Measurements from ENCODE around the gene SLC16A13.

SLC16A13 gene

DNA sequence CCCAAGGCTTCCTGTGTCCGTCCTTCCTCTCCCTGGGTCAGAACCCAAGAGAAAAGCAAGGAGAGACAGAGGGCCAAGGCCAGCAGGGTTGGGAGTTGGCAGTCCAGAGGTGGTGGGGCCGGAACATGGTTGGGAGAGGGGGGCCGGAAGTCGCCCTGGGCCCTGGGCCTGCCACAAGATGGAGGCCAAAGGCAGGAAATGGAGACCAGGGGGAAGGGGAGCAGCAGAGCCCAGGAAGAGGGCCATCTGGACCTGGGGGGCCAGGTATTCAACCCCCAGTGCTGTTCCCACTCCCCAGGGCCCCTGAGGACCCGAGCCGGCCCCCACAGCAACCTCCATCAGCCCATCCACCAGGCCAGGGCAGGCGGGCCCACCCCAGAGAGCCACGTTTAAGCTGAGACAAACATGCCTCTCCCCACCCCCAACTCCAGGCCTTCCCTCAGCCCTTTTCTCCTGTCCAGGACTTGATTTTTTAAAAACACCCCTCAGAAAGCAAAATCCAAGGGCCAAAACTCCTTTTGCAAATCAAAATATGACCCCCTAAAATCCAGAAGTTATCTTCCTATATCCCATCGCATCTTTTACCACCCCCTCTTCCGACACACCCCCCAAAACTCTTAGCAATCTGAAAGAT, 17.4 kb upstream of the SLC16A13 start:
- no peak overlapping the region for H3K4me2 ChIP-seq (ENCODE audit: low read length)
- H3K79me2 ChIP-seq (ENCODE audit: low read length) = peaks cover 18% of the 10 kb centered on the region
- H3K4me1 ChIP-seq (ENCODE audit: low read length) = peaks cover 25% of the 10 kb centered on the region
- H2AFZ ChIP-seq (ENCODE audit: low read depth, low read length) = no peak overlapping the region
- H3K9me3 ChIP-seq (ENCODE audit: insufficient read depth, low read length) = no peaks in the 10 kb centered on the region
- TF ChIP-seq, protein P1, sequence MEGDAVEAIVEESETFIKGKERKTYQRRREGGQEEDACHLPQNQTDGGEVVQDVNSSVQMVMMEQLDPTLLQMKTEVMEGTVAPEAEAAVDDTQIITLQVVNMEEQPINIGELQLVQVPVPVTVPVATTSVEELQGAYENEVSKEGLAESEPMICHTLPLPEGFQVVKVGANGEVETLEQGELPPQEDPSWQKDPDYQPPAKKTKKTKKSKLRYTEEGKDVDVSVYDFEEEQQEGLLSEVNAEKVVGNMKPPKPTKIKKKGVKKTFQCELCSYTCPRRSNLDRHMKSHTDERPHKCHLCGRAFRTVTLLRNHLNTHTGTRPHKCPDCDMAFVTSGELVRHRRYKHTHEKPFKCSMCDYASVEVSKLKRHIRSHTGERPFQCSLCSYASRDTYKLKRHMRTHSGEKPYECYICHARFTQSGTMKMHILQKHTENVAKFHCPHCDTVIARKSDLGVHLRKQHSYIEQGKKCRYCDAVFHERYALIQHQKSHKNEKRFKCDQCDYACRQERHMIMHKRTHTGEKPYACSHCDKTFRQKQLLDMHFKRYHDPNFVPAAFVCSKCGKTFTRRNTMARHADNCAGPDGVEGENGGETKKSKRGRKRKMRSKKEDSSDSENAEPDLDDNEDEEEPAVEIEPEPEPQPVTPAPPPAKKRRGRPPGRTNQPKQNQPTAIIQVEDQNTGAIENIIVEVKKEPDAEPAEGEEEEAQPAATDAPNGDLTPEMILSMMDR (IDR thresholded peaks at IDR 0.05; ENCODE audit: low read depth, low read length) = no peak
- no peak for TF ChIP-seq EZH2phosphoT487 (IDR thresholded peaks at IDR 0.05; ENCODE audit: low read depth)
- no peaks in the 10 kb centered on the region for H4K20me1 ChIP-seq (ENCODE audit: insufficient read depth, low read length)
- no peak overlapping the region for H3K9ac ChIP-seq (ENCODE audit: low read length)
- no peaks in the 10 kb centered on the region for H3K27me3 ChIP-seq (ENCODE audit: low read depth, low read length)
- no peak overlapping the region for H3K27ac ChIP-seq (ENCODE audit: low read length)
- H3K36me3 ChIP-seq (replicated peaks; ENCODE audit: low read depth, low read length) = peaks cover 3% of the 10 kb centered on the region
- no peak overlapping the region for H3K4me3 ChIP-seq (ENCODE audit: low read length)

DNA sequence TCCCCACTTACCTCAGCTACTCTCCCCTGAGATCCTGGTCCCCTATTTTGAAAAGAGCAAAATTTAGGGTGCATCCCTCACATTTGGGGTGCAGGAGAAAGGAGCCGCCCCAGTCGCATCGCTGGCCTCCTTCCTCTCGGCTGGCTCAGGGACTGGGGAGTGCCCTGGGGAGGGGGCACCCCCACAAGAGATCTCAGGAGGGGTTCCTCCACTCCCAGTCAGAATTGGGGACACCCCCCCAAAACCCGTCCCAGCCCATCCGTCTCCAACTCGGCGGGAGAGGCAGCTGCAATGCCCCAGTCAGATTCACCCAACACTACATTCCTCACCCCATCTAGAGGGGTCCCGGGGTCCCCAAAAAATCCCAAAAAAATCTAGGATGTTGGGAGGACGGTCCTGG, 16.4 kb upstream of the SLC16A13 start:
- H3K4me3 ChIP-seq (ENCODE audit: low read length) = no peak overlapping the region
- H3K4me2 ChIP-seq (ENCODE audit: low read length) = no peak overlapping the region
- H3K4me1 ChIP-seq (ENCODE audit: low read length) = peaks cover 25% of the 10 kb centered on the region
- H3K9me3 ChIP-seq (ENCODE audit: insufficient read depth, low read length) = no peaks in the 10 kb centered on the region
- H4K20me1 ChIP-seq (ENCODE audit: insufficient read depth, low read length) = no peaks in the 10 kb centered on the region
- TF ChIP-seq EZH2phosphoT487 (IDR thresholded peaks at IDR 0.05; ENCODE audit: low read depth) = no peak
- TF ChIP-seq, protein P1 (IDR thresholded peaks at IDR 0.05; ENCODE audit: low read depth, low read length) = no peak
- peaks cover 11% of the 10 kb centered on the region for H3K79me2 ChIP-seq (ENCODE audit: low read length)
- H3K36me3 ChIP-seq (replicated peaks; ENCODE audit: low read depth, low read length) = peaks cover 3% of the 10 kb centered on the region
- H3K9ac ChIP-seq (ENCODE audit: low read length) = no peak overlapping the region
- no peak overlapping the region for H2AFZ ChIP-seq (ENCODE audit: low read depth, low read length)
- H3K27ac ChIP-seq (ENCODE audit: low read length) = no peak overlapping the region
- H3K27me3 ChIP-seq (ENCODE audit: low read depth, low read length) = no peaks in the 10 kb centered on the region

DNA sequence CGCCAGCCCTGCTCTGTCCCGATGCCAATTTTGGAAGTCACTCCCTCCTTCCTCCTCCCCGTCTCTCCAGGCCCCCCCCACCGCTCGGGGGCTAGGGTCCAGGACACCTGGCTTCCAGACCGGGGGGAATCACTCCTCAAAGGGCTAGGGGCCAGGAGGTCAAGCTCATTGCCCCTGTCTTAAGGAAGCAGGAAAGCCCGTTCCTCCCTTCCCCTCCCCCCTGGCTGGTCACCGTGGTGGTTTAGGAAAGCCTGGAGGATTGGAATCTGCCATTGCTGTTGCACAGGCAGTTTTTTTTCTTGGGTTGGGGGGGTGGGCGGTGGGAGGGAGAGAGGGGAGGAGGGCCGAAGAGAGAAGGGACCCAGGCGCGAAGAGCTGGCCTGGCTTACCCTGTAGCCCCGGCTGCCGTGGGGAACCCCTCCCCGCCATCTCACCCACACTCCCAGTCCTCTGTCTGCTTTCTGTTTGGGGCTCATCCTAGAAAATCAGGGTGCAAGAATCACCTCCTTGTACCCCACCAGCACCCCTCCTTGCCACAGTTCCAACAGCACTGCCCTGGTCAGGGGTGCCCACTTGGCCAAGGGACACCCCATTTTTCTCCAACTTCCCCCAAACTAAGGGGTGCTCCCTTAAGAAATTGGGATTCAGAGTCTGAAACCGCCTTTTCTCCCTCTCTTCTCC, 15.8 kb upstream of the SLC16A13 start:
- Histone ChIP-seq H2AFZ (ENCODE audit: low read depth, low read length) (no peak overlapping the region), H3K27ac (ENCODE audit: low read length) (no peak overlapping the region)

More for the DNA sequence above, 15.8 kb upstream of the SLC16A13 start:
- Histone ChIP-seq H3K36me3 (replicated peaks; ENCODE audit: low read depth, low read length) (peaks cover 3% of the 10 kb centered on the region), H3K9ac (ENCODE audit: low read length) (no peak overlapping the region), H3K27me3 (ENCODE audit: low read depth, low read length) (no peaks in the 10 kb centered on the region), H3K9me3 (ENCODE audit: insufficient read depth, low read length) (no peaks in the 10 kb centered on the region), H3K4me3 (ENCODE audit: low read length) (no peak overlapping the region), H3K4me2 (ENCODE audit: low read length) (no peak overlapping the region), H3K79me2 (ENCODE audit: low read length) (peaks cover 11% of the 10 kb centered on the region), H3K4me1 (ENCODE audit: low read length) (peaks cover 25% of the 10 kb centered on the region), H4K20me1 (ENCODE audit: insufficient read depth, low read length) (no peaks in the 10 kb centered on the region)
- TF ChIP-seq, protein P1 (IDR thresholded peaks at IDR 0.05; ENCODE audit: low read depth, low read length) = no peak
- no peak for TF ChIP-seq EZH2phosphoT487 (IDR thresholded peaks at IDR 0.05; ENCODE audit: low read depth)

Measured in OCI-LY3 (cell line).